Measurements from ENCODE around the gene ANP32A.
A peak's percentile ranks its signal among the peaks of the same experiment; 100 is the strongest.

Gene ANP32A

GRCh38 chr15:68830141-68830785 lies 9.6 kb upstream of the ANP32A start:
- Mint-ChIP-seq H3K9me3 (peaks cover 0 to under 1% of the 10 kb centered on the region in 2 donors), H3K27me3 (peaks cover 7% of the 10 kb centered on the region), H3K27ac (peak overlapping the region in 1 of 2 donors; percentile 15), H3K4me1 (peaks cover 33% of the 10 kb centered on the region), H3K4me3 (no peak overlapping the region)
- ATAC-seq: peak; percentile 74
- DNase-seq: peak; percentile 15 to 35

GRCh38 chr15:68829068-68829467 lies 8.4 kb upstream of the ANP32A start:
- ATAC-seq: peak; percentile 92

GRCh38 chr15:68823561-68823960 lies 2.9 kb upstream of the ANP32A start:
- DNase-seq: no peak
- Mint-ChIP-seq H3K4me1 (peaks cover 13% of the 10 kb centered on the region), H3K4me3 (no peak overlapping the region), H3K27ac (no peak overlapping the region), H3K27me3 (peaks cover 7% of the 10 kb centered on the region), H3K9me3 (no peaks in the 10 kb centered on the region)
- no peak for ATAC-seq

More at GRCh38 chr15:68829068-68829467, 8.4 kb upstream of the ANP32A start:
- Mint-ChIP-seq H3K27ac (no peak overlapping the region), H3K4me1 (peaks cover 29% of the 10 kb centered on the region), H3K27me3 (peaks cover 7% of the 10 kb centered on the region), H3K9me3 (no peaks in the 10 kb centered on the region), H3K4me3 (peak overlapping the region in 1 of 2 donors; percentile 35)
- peak in 1 of 2 donors; percentile 28 for DNase-seq

- DNase-seq (no peak), ATAC-seq (no peak)
- peaks cover 7% of the 10 kb centered on the region for H3K27me3 Mint-ChIP-seq
- H3K4me1 Mint-ChIP-seq: peaks cover 13% of the 10 kb centered on the region
- H3K9me3 Mint-ChIP-seq: no peaks in the 10 kb centered on the region
- H3K4me3 Mint-ChIP-seq: peak overlapping the region; percentile 31 to 99
- H3K27ac Mint-ChIP-seq: no peak overlapping the region
Measured at GRCh38 chr15:68822818-68823217, 2.1 kb upstream of the ANP32A start.

- ATAC-seq: no peak
- peak overlapping the region; percentile 93 to 97 for H3K27ac Mint-ChIP-seq
Measured at GRCh38 chr15:68821841-68822381, 1.2 kb upstream of the ANP32A start.

GRCh38 chr15:68821190-68821840 lies 620 bp upstream of the ANP32A start:
- no peaks in the 10 kb centered on the region for H3K9me3 Mint-ChIP-seq
- peaks cover 24% of the 10 kb centered on the region for H3K4me1 Mint-ChIP-seq
- no peaks in the 10 kb centered on the region for H3K27me3 Mint-ChIP-seq
- DNase-seq: peak; percentile 16 to 30
- H3K4me3 Mint-ChIP-seq: peak overlapping the region; percentile 98 to 99
- H3K27ac Mint-ChIP-seq: peak overlapping the region; percentile 100
- no peak for ATAC-seq

More at GRCh38 chr15:68821841-68822381, 1.2 kb upstream of the ANP32A start:
- Mint-ChIP-seq H3K4me1 (peaks cover 18% of the 10 kb centered on the region), H3K9me3 (no peaks in the 10 kb centered on the region), H3K4me3 (peak overlapping the region; percentile 98 to 99), H3K27me3 (peaks cover 5% of the 10 kb centered on the region)
- peak; percentile 31 to 44 for DNase-seq

GRCh38 chr15:68819495-68820294 lies 1.0 kb downstream of the ANP32A start:
- Mint-ChIP-seq H3K27ac (peak overlapping the region; percentile 100), H3K4me1 (peaks cover 40% of the 10 kb centered on the region), H3K9me3 (no peaks in the 10 kb centered on the region), H3K27me3 (no peaks in the 10 kb centered on the region), H3K4me3 (peak overlapping the region; percentile 98 to 99)
- ATAC-seq: no peak
- DNase-seq: peak; percentile 46 to 50

- H3K9me3 Mint-ChIP-seq: no peaks in the 10 kb centered on the region
- peak; percentile 44 to 55 for DNase-seq
- H3K4me1 Mint-ChIP-seq: peaks cover 45% of the 10 kb centered on the region
- H3K27me3 Mint-ChIP-seq: no peaks in the 10 kb centered on the region
- peak overlapping the region; percentile 98 to 99 for H3K4me3 Mint-ChIP-seq
- ATAC-seq: no peak
- peak overlapping the region; percentile 100 for H3K27ac Mint-ChIP-seq
Measured at GRCh38 chr15:68818769-68819494, 1.8 kb downstream of the ANP32A start.

- H3K27ac Mint-ChIP-seq: peak overlapping the region; percentile 61 to 83
- ATAC-seq (peak; percentile 39), DNase-seq (peak; percentile 76)
- no peaks in the 10 kb centered on the region for H3K27me3 Mint-ChIP-seq
- no peaks in the 10 kb centered on the region for H3K9me3 Mint-ChIP-seq
- peak overlapping the region; percentile 98 to 99 for H3K4me3 Mint-ChIP-seq
- peaks cover 51% of the 10 kb centered on the region for H3K4me1 Mint-ChIP-seq
Measured at GRCh38 chr15:68818066-68818768, 2.5 kb downstream of the ANP32A start.

- DNase-seq: peak; percentile 78 to 80
- Mint-ChIP-seq H3K4me1 (peaks cover 52% of the 10 kb centered on the region), H3K27me3 (no peaks in the 10 kb centered on the region)
Measured at GRCh38 chr15:68817304-68818065, 3.2 kb downstream of the ANP32A start.

GRCh38 chr15:68816795-68817303 lies 3.8 kb downstream of the ANP32A start:
- no peaks in the 10 kb centered on the region for H3K27me3 Mint-ChIP-seq
- H3K4me3 Mint-ChIP-seq: peak overlapping the region; percentile 95 to 99
- ATAC-seq (no peak), DNase-seq (no peak)
- no peaks in the 10 kb centered on the region for H3K9me3 Mint-ChIP-seq
- peaks cover 52% of the 10 kb centered on the region for H3K4me1 Mint-ChIP-seq
- H3K27ac Mint-ChIP-seq: peak overlapping the region; percentile 98 to 99

More at GRCh38 chr15:68817304-68818065, 3.2 kb downstream of the ANP32A start:
- no peaks in the 10 kb centered on the region for H3K9me3 Mint-ChIP-seq
- peak; percentile 64 for ATAC-seq
- peak overlapping the region; percentile 98 to 99 for H3K27ac Mint-ChIP-seq
- H3K4me3 Mint-ChIP-seq: peak overlapping the region; percentile 95 to 99

- Mint-ChIP-seq H3K27ac (no peak overlapping the region), H3K4me3 (peak overlapping the region; percentile 1 to 99), H3K27me3 (no peaks in the 10 kb centered on the region), H3K4me1 (peaks cover 58% of the 10 kb centered on the region), H3K9me3 (no peaks in the 10 kb centered on the region)
- DNase-seq (no peak), ATAC-seq (no peak)
Measured at GRCh38 chr15:68816158-68816557, 4.5 kb downstream of the ANP32A start.

GRCh38 chr15:68815598-68815997 lies 5.1 kb downstream of the ANP32A start:
- no peak for ATAC-seq
- Mint-ChIP-seq H3K4me3 (peak overlapping the region; percentile 1 to 99), H3K9me3 (no peaks in the 10 kb centered on the region), H3K4me1 (peaks cover 64% of the 10 kb centered on the region), H3K27ac (peak overlapping the region in 1 of 2 donors; percentile 71), H3K27me3 (no peaks in the 10 kb centered on the region)
- no peak for DNase-seq
